HG03571 (cell line): ENCODE results near the gene CTIF.

Source experiments
- ATAC-seq: cut with Tn5 transposase; IDR thresholded peaks from one replicate; pipeline ENCODE4 v1.9.1; 2021; ENCODE audit not compliant: unreplicated experiment

The CTIF gene

GRCh38 chr18:48839819-48840490 is 301.1 kb downstream of the CTIF start:
- no peak for ATAC-seq

- ATAC-seq, result no peak
Measured at GRCh38 chr18:48840491-48840877, 301.7 kb downstream of the CTIF start.

GRCh38 chr18:48841381-48842258 is 302.8 kb downstream of the CTIF start:
- no peak for ATAC-seq

- no peak for ATAC-seq
Measured at GRCh38 chr18:48842259-48843061, 303.6 kb downstream of the CTIF start.

- ATAC-seq, result no peak
Measured at GRCh38 chr18:48843162-48843561, 304.3 kb downstream of the CTIF start.

- no peak for ATAC-seq
Measured at GRCh38 chr18:48843596-48843995, 304.8 kb downstream of the CTIF start.

GRCh38 chr18:48844271-48844670 is 305.4 kb downstream of the CTIF start:
- no peak for ATAC-seq

- no peak for ATAC-seq
Measured at GRCh38 chr18:48845174-48845573, 306.3 kb downstream of the CTIF start.

- no peak for ATAC-seq
Measured at GRCh38 chr18:48846423-48846932, 307.6 kb downstream of the CTIF start.

GRCh38 chr18:48847807-48848486 is 309.1 kb downstream of the CTIF start:
- ATAC-seq, result no peak

GRCh38 chr18:48848641-48849143 is 309.9 kb downstream of the CTIF start:
- no peak for ATAC-seq

- no peak for ATAC-seq
Measured at GRCh38 chr18:48850822-48851598, 312.2 kb downstream of the CTIF start.

GRCh38 chr18:48851599-48851960 is 312.7 kb downstream of the CTIF start:
- no peak for ATAC-seq

GRCh38 chr18:48852292-48852691 is 313.5 kb downstream of the CTIF start:
- ATAC-seq, result no peak

GRCh38 chr18:48852794-48853193 is 314.0 kb downstream of the CTIF start:
- ATAC-seq, result no peak

- ATAC-seq, result no peak
Measured at GRCh38 chr18:48853588-48853987, 314.8 kb downstream of the CTIF start.

- no peak for ATAC-seq
Measured at GRCh38 chr18:48854780-48855179, 315.9 kb downstream of the CTIF start.

- ATAC-seq, result no peak
Measured at GRCh38 chr18:48855422-48856377, 316.9 kb downstream of the CTIF start.
